ENCODE data around the gene MLLT3. TPM values are rescaled to one million over a fixed set of nuclear protein-coding genes. Genes with fewer than 3 reads are reported as not detected.

MLLT3 gene
- total and polyA plus RNA-seq, 2 donors (not counting 3 experiments of a cell fraction or from before 2014, with no cell fraction given): 6.1 to 10.0 TPM

DNA sequence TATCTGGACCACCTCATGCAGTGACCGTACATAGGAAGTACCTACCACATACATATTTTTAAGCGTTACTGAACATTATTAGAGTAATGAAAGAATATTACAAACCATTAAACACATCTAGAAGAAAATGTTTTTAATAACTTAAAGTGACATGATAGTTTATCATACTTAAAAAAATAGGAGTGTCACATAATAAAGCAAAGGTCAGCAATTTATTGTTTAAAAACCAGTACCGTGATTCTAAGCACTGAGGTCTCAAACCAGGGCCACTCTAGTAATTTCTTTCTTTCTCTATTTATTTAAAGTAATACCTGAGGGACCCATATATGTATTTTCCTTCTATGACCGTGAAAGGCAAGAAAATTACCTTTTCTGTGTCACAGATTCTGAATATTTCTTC lies 216.0 kb downstream of the MLLT3 start:
- DNase-seq (ENCODE audit: low read depth, low spot score): no peak
- CTCF ChIA-PET: no interaction called here
- intact Hi-C loops (cut with micrococcal nuclease) (loop anchor here (5.0 kb wide), 1 partner anchor 479 kb away; no protein-coding TSS in a partner anchor), dilution Hi-C loops (cut with MboI; ENCODE audit: extremely low pct_ligation_motif_present, low sequenced_read_pairs) (no loop called here)
- no peaks in the 10 kb centered on the region for H3K27me3 ChIP-seq (ENCODE audit: control insufficient read depth in 2 of 2, insufficient read depth in 2 of 2, low read length in 2 of 2)
- TF ChIP-seq FOS (IDR thresholded peaks at IDR 0.05; ENCODE audit: borderline replicate concordance, insufficient read depth, low read length) (no peak), MYC (IDR thresholded peaks at IDR 0.05; ENCODE audit: low read depth, low read length) (no peak)
- H3K9me1 ChIP-seq (replicated peaks; ENCODE audit: control insufficient read depth, extremely low read depth, insufficient read depth, low read length): no peaks in the 10 kb centered on the region
- BruUV-seq (replicated peaks): no TSS peak
- no peaks in the 10 kb centered on the region for H4K20me1 ChIP-seq (replicated peaks; ENCODE audit: control insufficient read depth, extremely low read depth, insufficient read depth, low read length)
- no peaks in the 10 kb centered on the region for H3K36me3 ChIP-seq (ENCODE audit: control insufficient read depth in 2 of 2, extremely low read depth in 1 of 2, insufficient read depth in 2 of 2, low read length in 2 of 2)
- H2AFZ ChIP-seq (ENCODE audit: low read depth, low read length): no peak overlapping the region
- POLR2A ChIA-PET: no interaction called here
- H3K9me3 ChIP-seq (replicated peaks; ENCODE audit: control insufficient read depth, insufficient read depth, low read length): no peaks in the 10 kb centered on the region
- H3K4me3 ChIP-seq (replicated peaks in 1 of 3; ENCODE audit: insufficient read depth in 1 of 3, low read depth in 1 of 3, low read length in 3 of 3): no peak overlapping the region
- no peak overlapping the region for H3K27ac ChIP-seq (ENCODE audit: insufficient read depth, low read depth, low read length)
- no peak for FAIRE-seq
- H3K4me2 ChIP-seq (ENCODE audit: insufficient read depth, low read length): no peak overlapping the region
- H3K79me2 ChIP-seq (ENCODE audit: control insufficient read depth, insufficient read depth, low read length): no peaks in the 10 kb centered on the region
- H3K4me1 ChIP-seq (ENCODE audit: control insufficient read depth, extremely low read depth, insufficient read depth, low read length): peaks cover 3% of the 10 kb centered on the region
- H3K9ac ChIP-seq (replicated peaks; ENCODE audit: extremely low read depth, insufficient read depth, low read length): no peak overlapping the region

DNA sequence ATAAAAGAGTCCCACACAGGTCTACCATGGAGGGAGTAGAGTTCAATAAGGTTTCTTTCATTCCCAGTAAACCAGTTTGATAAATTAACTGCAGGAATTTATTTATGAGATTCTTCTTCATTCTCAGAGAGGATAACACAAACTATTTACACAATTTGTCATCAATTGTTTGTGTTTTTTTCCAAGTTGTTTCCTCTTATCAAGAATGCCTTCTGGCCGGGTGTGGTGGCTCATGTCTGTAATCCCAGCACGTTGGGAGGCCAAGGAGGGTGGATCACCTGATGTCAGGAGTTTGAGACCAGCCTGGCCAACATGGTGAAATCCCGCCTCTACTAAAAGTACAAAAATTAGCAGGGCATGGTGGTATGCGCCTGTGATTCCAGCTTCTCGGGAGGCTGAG lies 216.7 kb downstream of the MLLT3 start:
- no peaks in the 10 kb centered on the region for H4K20me1 ChIP-seq (replicated peaks; ENCODE audit: control insufficient read depth, extremely low read depth, insufficient read depth, low read length)
- H2AFZ ChIP-seq (ENCODE audit: low read depth, low read length): no peak overlapping the region
- no peaks in the 10 kb centered on the region for H3K9me1 ChIP-seq (replicated peaks; ENCODE audit: control insufficient read depth, extremely low read depth, insufficient read depth, low read length)
- H3K9me3 ChIP-seq (replicated peaks; ENCODE audit: control insufficient read depth, insufficient read depth, low read length): no peaks in the 10 kb centered on the region
- DNase-seq (ENCODE audit: low read depth, low spot score) (no peak), FAIRE-seq (no peak)
- no peak for TF ChIP-seq FOS (IDR thresholded peaks at IDR 0.05; ENCODE audit: borderline replicate concordance, insufficient read depth, low read length)
- TF ChIP-seq JUN (IDR thresholded peaks at IDR 0.05; ENCODE audit: borderline replicate concordance, insufficient read depth, insufficient read length, low read depth): no peak
- no peak for TF ChIP-seq GATA2 (IDR thresholded peaks at IDR 0.05; ENCODE audit: insufficient read depth, insufficient read length, low read depth, low read length)
- TF ChIP-seq, protein P1, sequence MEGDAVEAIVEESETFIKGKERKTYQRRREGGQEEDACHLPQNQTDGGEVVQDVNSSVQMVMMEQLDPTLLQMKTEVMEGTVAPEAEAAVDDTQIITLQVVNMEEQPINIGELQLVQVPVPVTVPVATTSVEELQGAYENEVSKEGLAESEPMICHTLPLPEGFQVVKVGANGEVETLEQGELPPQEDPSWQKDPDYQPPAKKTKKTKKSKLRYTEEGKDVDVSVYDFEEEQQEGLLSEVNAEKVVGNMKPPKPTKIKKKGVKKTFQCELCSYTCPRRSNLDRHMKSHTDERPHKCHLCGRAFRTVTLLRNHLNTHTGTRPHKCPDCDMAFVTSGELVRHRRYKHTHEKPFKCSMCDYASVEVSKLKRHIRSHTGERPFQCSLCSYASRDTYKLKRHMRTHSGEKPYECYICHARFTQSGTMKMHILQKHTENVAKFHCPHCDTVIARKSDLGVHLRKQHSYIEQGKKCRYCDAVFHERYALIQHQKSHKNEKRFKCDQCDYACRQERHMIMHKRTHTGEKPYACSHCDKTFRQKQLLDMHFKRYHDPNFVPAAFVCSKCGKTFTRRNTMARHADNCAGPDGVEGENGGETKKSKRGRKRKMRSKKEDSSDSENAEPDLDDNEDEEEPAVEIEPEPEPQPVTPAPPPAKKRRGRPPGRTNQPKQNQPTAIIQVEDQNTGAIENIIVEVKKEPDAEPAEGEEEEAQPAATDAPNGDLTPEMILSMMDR (IDR thresholded peaks at IDR 0.05; ENCODE audit: extremely low read depth in 1 of 2, insufficient read depth in 1 of 2, low read depth in 1 of 2, low read length in 2 of 2): no peak
- no peak overlapping the region for H3K4me2 ChIP-seq (ENCODE audit: insufficient read depth, low read length)
- no TSS peak for BruUV-seq (replicated peaks)
- ChIA-PET CTCF (no interaction called here), POLR2A (no interaction called here)
- H3K9ac ChIP-seq (replicated peaks; ENCODE audit: extremely low read depth, insufficient read depth, low read length): no peak overlapping the region
- peaks cover 3% of the 10 kb centered on the region for H3K4me1 ChIP-seq (ENCODE audit: control insufficient read depth, extremely low read depth, insufficient read depth, low read length)
- H3K27ac ChIP-seq (ENCODE audit: insufficient read depth, low read depth, low read length): no peak overlapping the region
- dilution Hi-C loops (cut with MboI; ENCODE audit: extremely low pct_ligation_motif_present, low sequenced_read_pairs): no loop called here
- no peaks in the 10 kb centered on the region for H3K27me3 ChIP-seq (ENCODE audit: control insufficient read depth in 2 of 2, insufficient read depth in 2 of 2, low read length in 2 of 2)
- H3K4me3 ChIP-seq (replicated peaks in 1 of 3; ENCODE audit: insufficient read depth in 1 of 3, low read depth in 1 of 3, low read length in 3 of 3): no peak overlapping the region
- H3K36me3 ChIP-seq (ENCODE audit: control insufficient read depth in 2 of 2, extremely low read depth in 1 of 2, insufficient read depth in 2 of 2, low read length in 2 of 2): no peaks in the 10 kb centered on the region
- no peaks in the 10 kb centered on the region for H3K79me2 ChIP-seq (ENCODE audit: control insufficient read depth, insufficient read depth, low read length)
- intact Hi-C loops (cut with micrococcal nuclease): loop anchor here (5.0 kb wide), 1 partner anchor 478 kb away; no protein-coding TSS in a partner anchor

All from endothelial cell of umbilical vein (primary cell).